HG03280 (cell line): ENCODE results near the gene TRAPPC4.
"Not testable (repeated sequence)": the region's sequence is repeated elsewhere in the genome, so short reads cannot be mapped to it uniquely, and the experiment has no call there.

Source experiments
- ATAC-seq: cut with Tn5 transposase; IDR thresholded peaks from one replicate; pipeline ENCODE4 v1.9.1; 2021; ENCODE audit warnings: mild to moderate bottlenecking, moderate library complexity; ENCODE audit not compliant: unreplicated experiment

Gene TRAPPC4, protein sequence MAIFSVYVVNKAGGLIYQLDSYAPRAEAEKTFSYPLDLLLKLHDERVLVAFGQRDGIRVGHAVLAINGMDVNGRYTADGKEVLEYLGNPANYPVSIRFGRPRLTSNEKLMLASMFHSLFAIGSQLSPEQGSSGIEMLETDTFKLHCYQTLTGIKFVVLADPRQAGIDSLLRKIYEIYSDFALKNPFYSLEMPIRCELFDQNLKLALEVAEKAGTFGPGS

DNA sequence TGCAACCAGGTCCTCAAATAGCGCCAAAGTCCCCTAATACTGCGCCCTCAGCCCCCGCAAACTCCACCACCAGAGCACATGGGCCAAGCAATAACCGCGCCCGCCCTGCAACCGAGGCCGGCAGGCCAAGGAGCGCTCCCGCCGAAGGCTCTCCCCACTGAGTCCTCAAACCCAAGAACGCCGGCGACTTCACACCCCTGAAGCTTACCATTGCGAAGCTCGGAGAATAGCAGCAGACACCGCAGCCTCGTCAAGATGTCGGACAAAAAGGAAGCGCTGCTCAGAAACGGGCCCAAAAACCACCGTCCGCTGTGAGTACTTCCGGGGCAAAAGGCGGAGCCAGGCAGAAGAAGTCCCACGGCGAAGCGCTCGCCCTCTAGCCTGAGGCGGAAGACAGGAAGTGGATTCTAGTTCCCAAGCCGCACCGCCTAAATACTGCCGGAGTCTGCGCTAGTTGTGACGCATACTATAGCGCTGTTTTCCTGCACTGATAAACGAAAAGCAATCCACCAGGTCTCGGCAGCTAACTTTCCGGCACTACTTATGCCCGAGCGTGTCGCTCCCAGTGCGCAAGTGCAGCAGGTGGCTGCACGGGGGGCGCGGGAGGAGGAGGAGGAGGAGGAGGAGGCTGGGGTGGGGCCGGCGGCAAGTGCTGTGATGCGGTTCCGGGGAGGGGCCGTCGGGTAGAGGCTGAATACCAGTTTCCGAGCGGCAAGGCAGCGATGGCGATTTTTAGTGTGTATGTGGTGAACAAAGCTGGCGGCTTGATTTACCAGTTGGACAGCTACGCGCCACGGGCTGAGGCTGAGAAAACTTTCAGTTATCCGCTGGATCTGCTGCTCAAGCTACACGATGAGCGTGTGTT is at the start of gene TRAPPC4, which contains the start of gene RPS25:
Gene TRAPPC4 (plus strand): TSS at position 693 of the 865 bp plus-strand sequence. CDS start 30 bp downstream, at position 723.
Gene RPS25 (minus strand): TSS at position 270 of the 865 bp plus-strand sequence. CDS start 59 bp downstream, at position 211.
- ATAC-seq: peak; percentile 85

GRCh38 chr11:118969508-118969907 is 49.1 kb upstream of the TRAPPC4 start:
- ATAC-seq: not testable (repeated sequence)

DNA sequence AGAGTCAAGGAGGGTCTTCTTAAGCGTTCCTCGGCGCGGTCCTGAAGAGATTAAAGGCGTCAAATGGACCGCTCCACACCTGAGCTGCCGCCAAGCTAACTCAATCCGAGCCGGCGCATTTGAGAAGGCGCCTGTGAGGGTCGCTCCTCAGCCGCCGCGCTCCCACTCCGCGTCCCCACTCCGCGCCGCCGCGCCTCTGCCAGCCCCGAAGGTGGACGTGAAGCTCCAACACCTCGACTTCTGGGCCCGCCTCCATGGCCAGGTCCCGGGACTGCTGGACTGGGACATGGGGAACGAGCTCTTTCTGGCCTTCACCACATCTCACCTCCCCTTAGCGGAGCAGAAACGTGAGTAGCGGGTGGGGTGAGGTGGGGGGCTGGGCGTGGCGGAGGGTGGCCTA is 46.9 kb upstream of the TRAPPC4 start, which contains the start of gene FOXR1:
Gene FOXR1 (plus strand): TSS at position 116 of the 400 bp plus-strand sequence. CDS start 171 bp downstream, at position 287.
- no peak for ATAC-seq

DNA sequence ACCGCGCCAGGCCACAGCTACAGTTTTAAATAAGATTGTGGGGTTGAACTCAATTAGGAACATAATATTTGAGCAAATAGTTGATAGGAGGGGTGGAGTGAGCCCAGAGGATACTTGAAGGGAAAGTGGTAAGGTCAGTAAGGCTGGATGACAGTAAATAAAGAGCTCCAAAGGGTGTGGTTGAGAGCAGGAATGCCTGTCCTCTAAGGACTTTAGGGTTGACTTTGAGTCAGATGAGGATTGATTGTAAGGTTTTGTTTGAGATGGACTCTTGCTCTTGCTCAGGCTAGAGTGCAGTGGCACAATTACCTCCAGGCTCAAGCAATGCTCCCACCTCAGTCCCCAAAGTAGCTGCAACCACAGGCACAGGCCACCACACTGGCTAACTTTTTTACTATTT is 44.6 kb upstream of the TRAPPC4 start:
- ATAC-seq: no peak

GRCh38 chr11:118975771-118976709 is 42.5 kb upstream of the TRAPPC4 start:
- ATAC-seq: no peak

GRCh38 chr11:118979434-118979833 is 39.1 kb upstream of the TRAPPC4 start:
- ATAC-seq: no peak

DNA sequence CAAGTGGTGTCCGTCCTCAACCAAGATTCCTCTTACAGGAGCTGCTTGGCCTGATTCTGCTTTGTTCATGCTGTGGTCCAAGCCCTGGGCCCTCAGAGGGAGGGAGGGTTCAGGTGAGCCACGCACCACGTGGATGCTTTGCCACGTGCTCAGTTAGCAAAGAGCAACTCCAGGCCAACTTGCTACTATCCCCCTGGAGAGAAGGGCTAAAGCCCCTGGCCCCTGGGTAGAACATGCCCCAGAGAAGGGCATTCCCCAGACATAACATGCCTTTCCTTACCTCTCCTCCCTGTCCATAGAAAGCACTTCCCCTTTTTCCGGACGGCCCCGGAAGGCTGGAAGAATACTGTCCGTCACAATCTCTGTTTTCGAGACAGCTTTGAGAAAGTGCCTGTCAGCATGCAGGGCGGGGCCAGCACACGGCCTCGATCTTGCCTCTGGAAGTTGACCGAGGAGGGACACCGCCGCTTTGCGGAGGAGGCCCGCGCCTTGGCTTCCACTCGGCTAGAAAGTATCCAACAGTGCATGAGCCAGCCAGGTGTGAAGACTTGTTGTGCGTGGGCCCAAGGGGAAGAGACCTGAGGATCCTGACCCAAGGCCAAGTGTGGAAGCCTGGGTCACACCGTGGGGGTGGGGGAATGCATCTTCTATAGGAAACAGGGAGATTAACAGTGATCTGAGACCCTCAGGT is 38.2 kb upstream of the TRAPPC4 start:
- no peak for ATAC-seq

GRCh38 chr11:118984337-118984736 is 34.2 kb upstream of the TRAPPC4 start:
- not testable (repeated sequence) for ATAC-seq

DNA sequence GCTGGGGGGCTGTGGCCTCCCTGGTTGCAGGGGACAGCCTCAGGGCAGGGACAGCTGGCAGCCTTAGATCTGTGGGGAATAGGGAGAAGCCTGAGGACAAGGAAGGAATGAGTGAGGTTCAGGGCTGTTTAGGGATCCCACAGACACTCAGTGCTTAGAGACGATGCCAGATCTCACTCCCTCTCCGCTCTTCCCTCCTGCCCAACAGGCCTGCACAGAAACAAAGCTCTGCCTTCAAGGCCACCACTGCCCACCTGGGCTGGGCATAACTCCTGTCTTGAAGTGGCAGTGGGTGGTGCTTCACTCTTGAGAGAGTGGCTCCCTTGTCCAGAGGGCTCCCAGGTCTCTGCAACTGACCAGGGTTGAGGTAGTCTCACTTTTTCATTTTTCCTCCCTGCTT is 33.7 kb upstream of the TRAPPC4 start:
- ATAC-seq: no peak

- ATAC-seq: no peak
Observed at GRCh38 chr11:118988280-118988679, 30.3 kb upstream of the TRAPPC4 start.

DNA sequence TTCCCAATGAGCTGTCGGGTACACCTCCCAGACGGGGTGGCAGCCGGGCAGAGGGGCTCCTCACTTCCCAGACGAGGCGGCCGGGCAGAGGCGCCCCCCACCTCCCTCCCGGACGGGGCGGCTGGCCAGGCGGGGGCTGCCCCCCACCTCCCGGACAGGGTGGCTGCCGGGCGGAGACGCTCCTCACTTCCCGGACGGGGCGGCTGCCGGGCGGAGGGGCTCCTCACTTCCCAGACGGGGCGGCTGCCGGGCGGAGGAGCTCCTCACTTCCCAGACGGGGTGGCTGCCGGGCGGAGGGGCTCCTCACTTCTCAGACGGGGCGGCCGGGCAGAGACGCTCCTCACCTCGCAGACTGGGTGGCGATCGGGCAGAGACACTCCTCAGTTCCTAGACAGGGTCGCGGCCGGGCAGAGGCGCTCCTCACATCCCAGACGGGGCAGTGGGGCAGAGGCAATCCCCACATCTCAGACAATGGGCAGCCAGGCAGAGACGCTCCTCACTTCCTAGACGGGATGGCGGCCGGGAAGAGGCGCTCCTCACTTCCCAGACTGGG is 27.0 kb upstream of the TRAPPC4 start:
- not testable (repeated sequence) for ATAC-seq

DNA sequence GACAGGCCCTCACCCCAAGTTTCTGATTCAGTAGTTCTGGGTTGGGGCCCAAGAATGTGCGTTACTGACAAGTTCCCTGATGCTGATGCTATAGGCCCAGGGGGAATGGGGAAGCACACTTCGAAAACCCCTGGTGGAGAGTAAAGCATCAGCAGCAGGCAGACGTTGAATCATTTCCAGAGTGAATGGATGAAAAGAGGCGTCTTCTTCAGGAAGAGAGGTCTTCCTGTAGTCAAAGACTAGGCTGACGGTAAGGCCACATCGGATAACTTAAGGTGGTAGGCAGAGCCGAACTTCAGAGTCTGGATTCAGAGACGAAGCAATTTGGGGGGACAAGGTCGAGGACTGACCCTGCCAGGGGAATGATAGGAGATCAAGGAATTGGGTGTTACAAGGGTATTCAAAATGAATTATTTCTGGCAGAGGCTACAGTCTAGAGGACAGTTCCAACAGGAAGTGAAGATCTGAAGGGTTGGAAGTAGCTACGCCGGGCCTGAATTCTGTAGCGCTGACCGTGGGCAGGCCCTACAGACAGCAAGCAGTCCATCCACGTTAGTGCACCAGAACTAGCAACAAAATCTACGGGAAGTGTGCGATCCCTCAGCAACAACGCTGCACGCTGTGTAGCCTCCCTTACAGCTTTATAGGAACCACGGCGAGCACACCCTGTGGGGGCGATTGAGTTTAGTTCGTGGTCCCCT is 21.5 kb upstream of the TRAPPC4 start:
- ATAC-seq: peak; percentile 11

- ATAC-seq: peak; percentile 96
Observed at GRCh38 chr11:118997627-118998387, 20.8 kb upstream of the TRAPPC4 start, which contains the start of gene CENATAC. CENATAC (plus strand) TSS chr11:118998138; CDS start chr11:118998198, 60 bp downstream.

DNA sequence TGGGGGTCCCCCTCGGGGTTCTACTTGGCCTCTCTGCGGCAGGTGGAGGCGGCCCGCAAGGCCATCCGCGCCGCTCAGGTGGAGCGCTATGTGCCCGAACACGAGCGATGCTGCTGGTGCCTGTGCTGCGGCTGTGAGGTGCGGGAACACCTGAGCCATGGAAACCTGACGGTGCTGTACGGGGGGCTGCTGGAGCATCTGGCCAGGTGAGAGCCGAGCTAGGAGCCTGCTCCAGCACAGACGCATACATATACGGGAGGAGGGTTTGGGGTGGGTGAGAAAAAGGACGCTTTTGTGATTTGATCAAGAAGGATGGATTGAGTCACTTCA is 20.2 kb upstream of the TRAPPC4 start:
- ATAC-seq: peak; percentile 11

DNA sequence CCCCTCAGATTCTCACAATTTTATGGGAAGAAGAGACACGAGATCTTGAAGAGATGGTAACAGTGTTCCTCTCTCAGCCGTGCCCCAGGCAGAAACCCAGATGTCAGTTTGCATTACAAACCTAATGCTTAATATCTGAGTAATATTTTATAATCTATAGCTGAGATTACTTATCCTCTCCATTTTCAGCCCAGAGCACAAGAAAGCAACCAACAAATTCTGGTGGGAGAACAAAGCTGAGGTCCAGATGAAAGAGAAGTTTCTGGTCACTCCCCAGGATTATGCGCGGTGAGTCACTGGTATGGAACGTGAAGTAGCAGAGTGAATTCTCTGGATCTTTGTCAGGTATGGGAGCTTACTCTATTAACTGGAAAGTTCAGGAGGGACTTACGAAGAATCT is 19.7 kb upstream of the TRAPPC4 start:
- ATAC-seq: no peak

- no peak for ATAC-seq
Observed at GRCh38 chr11:119000906-119001305, 17.7 kb upstream of the TRAPPC4 start.

DNA sequence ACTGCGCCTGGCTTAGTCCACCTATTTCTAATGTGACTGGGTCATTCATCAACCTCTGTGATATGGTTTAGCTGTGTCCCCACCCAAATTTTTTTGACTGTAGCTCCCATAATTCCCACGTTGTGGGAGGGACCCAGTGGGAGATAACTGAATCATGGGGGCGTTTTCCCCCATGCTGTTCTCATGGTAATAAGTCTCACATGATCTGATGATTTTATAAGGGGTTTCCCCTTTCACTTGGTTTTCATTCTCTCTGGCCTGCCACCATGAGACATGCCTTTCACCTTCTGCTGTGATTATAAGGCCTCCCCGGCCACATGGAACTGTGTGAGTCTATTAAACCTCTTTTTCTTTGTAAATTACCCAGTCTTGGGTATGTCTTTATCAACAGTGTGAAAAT is 11.9 kb upstream of the TRAPPC4 start:
- no peak for ATAC-seq

DNA sequence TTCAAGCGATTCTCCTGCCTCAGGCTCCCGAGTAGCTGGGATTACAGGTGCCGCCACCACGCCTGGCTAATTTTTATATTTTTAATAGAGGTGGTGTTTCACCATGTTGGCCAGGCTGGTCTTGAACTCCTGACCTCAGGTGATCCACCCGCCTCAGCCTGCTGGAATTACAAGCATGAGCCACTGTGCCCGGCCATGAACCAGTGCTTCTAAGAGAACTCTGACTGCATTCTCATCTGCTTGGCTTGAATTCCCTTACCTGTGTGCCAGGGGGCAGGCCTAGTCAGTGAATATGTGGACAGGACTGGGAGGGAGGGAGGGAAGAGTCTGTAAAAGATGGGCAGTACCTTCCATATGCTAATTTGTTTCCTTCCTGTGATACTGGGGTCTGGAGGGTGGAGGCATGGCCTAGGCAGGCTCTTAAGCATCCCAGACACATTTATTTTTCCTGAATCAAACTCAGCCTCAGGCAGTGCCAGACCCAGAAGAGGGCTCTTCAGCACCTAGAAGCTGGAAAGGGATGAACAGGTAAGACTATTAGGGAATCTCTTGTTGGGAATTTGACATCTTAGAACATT is 7.0 kb upstream of the TRAPPC4 start:
- ATAC-seq: no peak
